Measurements from ENCODE around the gene DYRK1B. TPM values are rescaled to one million over a fixed set of nuclear protein-coding genes. Genes with fewer than 3 reads are reported as not detected.

Gene DYRK1B
- total RNA-seq, 2 experiments from 2014 or later: 4.5 to 4.8 TPM

GRCh38 chr19:39796000-39796498 lies 37.9 kb downstream of the DYRK1B start:
- Mint-ChIP-seq H3K4me1 (ENCODE audit: low read depth) (peaks cover 9% of the 10 kb centered on the region), H3K9me3 (no peaks in the 10 kb centered on the region), H3K4me3 (no peak overlapping the region), H3K27me3 (peaks cover 5% of the 10 kb centered on the region), H3K36me3 (no peaks in the 10 kb centered on the region), H3K27ac (no peak overlapping the region)
- DNase-seq: no peak
- CTCF ChIA-PET: interaction anchor here (1.1 to 3.2 kb wide), 4 partner anchors 27 to 49 kb away, joined by 3 to 16 read pairs (median 3); no protein-coding TSS in a partner anchor
- POLR2A ChIA-PET: no interaction called here
- intact Hi-C loops (cut with micrococcal nuclease): no loop called here

GRCh38 chr19:39795001-39795400 lies 39.0 kb downstream of the DYRK1B start:
- H3K36me3 Mint-ChIP-seq: no peaks in the 10 kb centered on the region
- peaks cover 9% of the 10 kb centered on the region for H3K4me1 Mint-ChIP-seq (ENCODE audit: low read depth)
- H3K4me3 Mint-ChIP-seq: no peak overlapping the region
- ChIA-PET POLR2A (no interaction called here), CTCF (interaction anchor here (0.6 to 3.2 kb wide), 3 partner anchors 48 to 1852 kb away, joined by 3 to 16 read pairs (median 3); no protein-coding TSS in a partner anchor)
- H3K9me3 Mint-ChIP-seq: no peaks in the 10 kb centered on the region
- intact Hi-C loops (cut with micrococcal nuclease): no loop called here
- DNase-seq: peak; percentile 27
- no peak overlapping the region for H3K27ac Mint-ChIP-seq
- peaks cover 2% of the 10 kb centered on the region for H3K27me3 Mint-ChIP-seq

GRCh38 chr19:39792999-39793546 lies 40.9 kb downstream of the DYRK1B start:
- POLR2A ChIA-PET: no interaction called here

GRCh38 chr19:39788244-39788643 lies 45.7 kb downstream of the DYRK1B start:
- Mint-ChIP-seq H3K4me3 (no peak overlapping the region), H3K27ac (no peak overlapping the region), H3K27me3 (peaks cover 21% of the 10 kb centered on the region), H3K9me3 (peaks cover 15% of the 10 kb centered on the region), H3K36me3 (peaks cover 5% of the 10 kb centered on the region), H3K4me1 (ENCODE audit: low read depth) (peaks cover 4% of the 10 kb centered on the region)
- DNase-seq: no peak
- intact Hi-C loops (cut with micrococcal nuclease): no loop called here
- ChIA-PET POLR2A (no interaction called here), CTCF (interaction anchor here (0.7 to 1.0 kb wide), 3 partner anchors 21 to 55 kb away, joined by 3 read pairs; no protein-coding TSS in a partner anchor)

More at GRCh38 chr19:39792999-39793546, 40.9 kb downstream of the DYRK1B start:
- Mint-ChIP-seq H3K36me3 (peaks cover 3% of the 10 kb centered on the region), H3K9me3 (peaks cover 9% of the 10 kb centered on the region), H3K27ac (no peak overlapping the region), H3K27me3 (peaks cover 2% of the 10 kb centered on the region), H3K4me1 (ENCODE audit: low read depth) (peaks cover 9% of the 10 kb centered on the region), H3K4me3 (peak overlapping the region; percentile 73)
- intact Hi-C loops (cut with micrococcal nuclease): loop anchor here (1.0 kb wide), 2 partner anchors 31 to 51 kb away; no protein-coding TSS in a partner anchor
- DNase-seq: peak; percentile 83
- CTCF ChIA-PET: interaction anchor here (0.7 to 3.3 kb wide), 33 partner anchors 8 to 242 kb away, joined by 3 to 70 read pairs (median 5); partner anchors contain the start of genes DYRK1B, FBL and PSMC4

GRCh38 chr19:39780894-39781293 lies 53.1 kb downstream of the DYRK1B start:
- Mint-ChIP-seq H3K4me3 (no peak overlapping the region), H3K27me3 (peaks cover 31% of the 10 kb centered on the region), H3K36me3 (no peaks in the 10 kb centered on the region), H3K9me3 (no peaks in the 10 kb centered on the region), H3K27ac (no peak overlapping the region), H3K4me1 (ENCODE audit: low read depth) (peaks cover 7% of the 10 kb centered on the region)
- DNase-seq: no peak
- ChIA-PET CTCF (interaction anchor here (1.2 to 1.3 kb wide), 2 partner anchors 12 to 16 kb away, joined by 4 to 7 read pairs; no protein-coding TSS in a partner anchor), POLR2A (no interaction called here)
- intact Hi-C loops (cut with micrococcal nuclease): no loop called here

GRCh38 chr19:39778763-39779162 lies 55.2 kb downstream of the DYRK1B start, which contains the start of gene LEUTX:
LEUTX (plus strand) TSS chr19:39778854; CDS start chr19:39778921, 67 bp downstream.
- DNase-seq: peak; percentile 44
- POLR2A ChIA-PET: no interaction called here
- CTCF ChIA-PET: interaction anchor here (1.3 kb wide), 1 partner anchor 12 kb away, joined by 5 read pairs; no protein-coding TSS in a partner anchor
- Mint-ChIP-seq H3K4me3 (no peak within 1 kb of the TSS), H3K4me1 (ENCODE audit: low read depth) (peaks cover 7% of the 10 kb centered on the region), H3K36me3 (no peaks in the 10 kb centered on the region), H3K27ac (no peak within 1 kb of the TSS), H3K9me3 (no peaks in the 10 kb centered on the region), H3K27me3 (peaks cover 15% of the 10 kb centered on the region)
- intact Hi-C loops (cut with micrococcal nuclease): no loop called here

Small RNAs within 50 kb of the gene (microRNA-seq; reads per million reads assigned to microRNA genes)
- gene MIR6719 (ENCODE audit: borderline microRNAs expressed, borderline number of aligned reads, borderline replicate concordance): not detected

Other genes with a start within 250 kb of the DYRK1B start
- not detected for gene LGALS13, start 231.6 kb downstream of the DYRK1B start, total RNA-seq
- gene LGALS16, start 178.2 kb downstream of the DYRK1B start, total RNA-seq: not detected
- 1 to 10 TPM; 1.6 to 2.5 TPM for gene LGALS14, start 129.7 kb downstream of the DYRK1B start, total RNA-seq
- 1 to 10 TPM; 4.0 to 4.7 TPM for gene CLC, start 96.1 kb downstream of the DYRK1B start, total RNA-seq
- gene LEUTX, start 55.3 kb downstream of the DYRK1B start, total RNA-seq: not detected
- gene FBL, start 12.2 kb upstream of the DYRK1B start, total RNA-seq: 100 to 1,000 TPM; 579 to 589 TPM
- 1 to 10 TPM; 3.6 TPM for gene FCGBP, start 100.5 kb upstream of the DYRK1B start, total RNA-seq
- 100 to 1,000 TPM; 105 to 107 TPM for gene PSMC4, start 137.0 kb upstream of the DYRK1B start, total RNA-seq
- gene ZNF546, start 162.9 kb upstream of the DYRK1B start, total RNA-seq: 1 to 10 TPM; 4.2 to 5.5 TPM
- 10 to 100 TPM; 11.8 to 13.9 TPM for gene ZNF780B, start 222.1 kb upstream of the DYRK1B start, total RNA-seq

Data from activated CD4-positive, alpha-beta memory T cell treated with anti-CD3 and anti-CD28 coated beads for 36 hours (primary cell).